HUES48 (cell line): Measurements from ENCODE around the gene PTPRS.
A peak's percentile ranks its signal among the peaks of the same experiment; 100 is the strongest.
"Not testable (repeated sequence)": the region's sequence is repeated elsewhere in the genome, so short reads cannot be mapped to it uniquely, and the experiment has no call there.

Experiments used
- H3K27ac ChIP-seq: one replicate; pipeline ENCODE4 v1.7.0; 2013; ENCODE audit warnings: low read depth, low read length, inconsistent platforms
- H3K27me3 ChIP-seq: 2 replicates; pipeline ENCODE4 v1.6.1; 2013; ENCODE audit warnings: mild to moderate bottlenecking, low read length; ENCODE audit not compliant: control insufficient read depth, insufficient read depth
- H3K36me3 ChIP-seq: 2 replicates; pipeline ENCODE4 v1.6.1; 2013; ENCODE audit warnings: low read length; ENCODE audit not compliant: control insufficient read depth, insufficient read depth
- H3K4me1 ChIP-seq: 2 replicates; pipeline ENCODE4 v1.6.1; 2013; ENCODE audit warnings: mild to moderate bottlenecking, low read length; ENCODE audit not compliant: control insufficient read depth, insufficient read depth
- H3K4me3 ChIP-seq: 2 replicates; pipeline ENCODE4 v1.5.1; 2013; ENCODE audit warnings: mild to moderate bottlenecking, low read depth, low read length
- H3K9ac ChIP-seq: 2 replicates; pipeline ENCODE4 v1.6.1; 2013; ENCODE audit warnings: mild to moderate bottlenecking, low read depth, low read length, moderate library complexity
- H3K9me3 ChIP-seq: 2 replicates; pipeline ENCODE4 v1.6.1; 2013; ENCODE audit warnings: low read length; ENCODE audit not compliant: control insufficient read depth, insufficient read depth

PTPRS gene

DNA sequence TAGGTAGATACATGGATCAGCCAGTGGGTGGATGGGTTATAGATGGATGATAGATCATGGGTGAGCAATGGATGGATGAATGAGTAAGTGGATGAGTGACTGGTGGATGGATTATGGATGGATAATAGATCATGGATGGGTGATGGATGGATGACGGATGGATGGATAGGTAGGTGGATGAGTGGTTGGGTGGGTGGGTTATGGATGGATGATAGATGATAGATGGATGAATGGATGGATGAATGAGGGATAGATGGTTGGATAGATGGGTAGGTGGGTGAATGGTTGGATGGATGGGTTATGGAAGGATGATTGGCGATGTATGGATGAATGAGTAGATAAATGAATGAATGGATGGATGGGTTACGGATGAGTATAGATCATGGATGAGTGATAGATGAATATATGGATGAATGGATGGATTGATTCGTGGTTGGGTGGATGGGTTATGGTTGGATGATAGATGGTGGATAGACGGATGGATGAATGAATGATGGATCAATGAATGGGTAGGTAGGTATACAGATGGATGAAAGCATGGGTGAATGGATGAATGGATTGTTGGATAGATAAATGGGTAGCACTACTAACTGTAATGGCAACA, 27.0 kb upstream of the PTPRS start:
- Histone ChIP-seq H3K4me3 (no peak overlapping the region), H3K9ac (no peak overlapping the region), H3K27me3 (no peaks in the 10 kb centered on the region; the same call in 1 of the 2 replicates), H3K36me3 (no peaks in the 10 kb centered on the region), H3K4me1 (no peaks in the 10 kb centered on the region), H3K27ac (no peak overlapping the region), H3K9me3 (no peaks in the 10 kb centered on the region)

DNA sequence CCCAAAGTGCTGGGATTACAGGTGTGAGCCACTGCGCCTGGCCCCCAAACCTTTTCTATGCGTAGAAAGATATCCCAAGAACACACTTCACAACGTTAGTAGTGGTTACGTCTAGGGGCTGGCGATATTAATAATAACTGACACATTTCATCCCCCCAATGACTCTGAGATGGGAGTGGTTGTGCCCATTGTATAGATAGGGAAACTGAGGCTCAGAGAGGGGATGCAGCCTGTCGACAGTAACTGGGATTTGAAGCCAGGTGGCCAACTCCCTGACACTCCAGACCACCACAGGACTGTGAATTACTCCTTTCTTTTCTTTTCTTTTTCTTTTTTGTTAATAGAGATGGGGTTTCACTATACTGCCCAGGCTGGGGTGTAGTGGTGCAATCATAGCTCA, 25.3 kb upstream of the PTPRS start:
- Histone ChIP-seq H3K4me3 (no peak overlapping the region), H3K9ac (no peak overlapping the region), H3K27me3 (no peaks in the 10 kb centered on the region; the same call in 1 of the 2 replicates), H3K9me3 (no peaks in the 10 kb centered on the region), H3K36me3 (no peaks in the 10 kb centered on the region), H3K27ac (no peak overlapping the region), H3K4me1 (no peaks in the 10 kb centered on the region)

DNA sequence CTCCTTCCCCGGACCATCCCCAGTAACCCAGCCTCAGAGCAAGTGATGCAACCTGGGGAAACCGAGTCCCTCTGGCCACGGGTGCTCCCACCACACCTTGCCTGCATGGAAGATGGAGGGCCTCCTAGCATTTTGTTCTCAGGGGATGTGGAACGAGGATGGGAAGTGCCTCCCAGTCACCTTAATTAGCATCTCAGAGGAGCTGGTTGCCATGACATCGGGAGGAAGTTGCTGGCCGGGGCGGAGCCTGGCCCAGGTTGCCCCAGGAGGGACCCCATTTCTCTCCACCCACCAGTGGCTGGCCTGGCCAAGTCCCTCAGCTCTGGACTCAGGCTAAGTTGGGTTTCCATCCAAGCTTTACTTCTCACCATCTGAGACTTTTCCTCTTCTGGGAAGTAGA, 24.1 kb upstream of the PTPRS start:
- H3K4me3 ChIP-seq = no peak overlapping the region
- no peak overlapping the region for H3K27ac ChIP-seq
- no peaks in the 10 kb centered on the region for H3K36me3 ChIP-seq
- H3K9me3 ChIP-seq = no peaks in the 10 kb centered on the region
- H3K4me1 ChIP-seq = no peaks in the 10 kb centered on the region
- no peaks in the 10 kb centered on the region; the same call in 1 of the 2 replicates for H3K27me3 ChIP-seq
- H3K9ac ChIP-seq = no peak overlapping the region

DNA sequence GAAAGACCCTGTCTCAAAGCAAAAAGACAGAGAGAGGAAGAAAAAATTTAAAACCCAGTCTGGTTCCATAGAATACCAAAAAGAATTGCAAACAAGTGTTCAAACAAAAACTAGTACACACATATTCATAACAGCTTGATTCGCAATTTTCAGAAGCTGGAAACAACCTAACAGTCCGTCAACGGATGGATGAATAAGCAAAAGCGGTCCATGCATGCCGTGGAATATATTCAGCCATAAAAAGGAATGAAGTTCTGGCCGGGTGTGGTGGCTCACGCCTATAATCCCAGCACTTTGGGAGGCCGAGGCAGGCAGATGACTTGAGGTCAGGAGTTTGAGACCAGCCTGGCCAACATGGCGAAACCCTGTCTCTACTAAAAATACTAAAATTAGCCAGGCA, 21.2 kb upstream of the PTPRS start:
- H3K4me3 ChIP-seq, H3K36me3 ChIP-seq, H3K27me3 ChIP-seq, H3K9ac ChIP-seq, H3K4me1 ChIP-seq, H3K9me3 ChIP-seq, H3K27ac ChIP-seq: not testable (repeated sequence)

DNA sequence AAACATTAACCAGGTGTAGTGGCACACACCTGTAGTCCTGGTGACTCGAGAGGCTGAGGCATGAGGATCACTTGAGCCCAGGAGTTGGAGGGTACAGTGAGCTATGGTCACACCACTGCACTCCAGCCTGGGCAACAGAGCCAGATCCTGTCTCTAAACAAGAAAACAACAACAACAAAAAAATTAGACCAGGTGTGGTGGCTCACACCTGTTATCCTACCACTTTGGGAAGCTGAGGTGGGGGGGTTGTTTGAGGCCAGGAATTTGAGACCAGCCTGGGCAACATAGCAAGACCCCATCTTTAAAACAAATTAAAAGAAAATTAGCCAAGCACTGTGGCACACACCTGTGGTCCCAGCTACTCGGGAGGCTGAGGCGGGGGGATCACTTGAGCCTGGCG, 20.8 kb upstream of the PTPRS start:
- Histone ChIP-seq H3K4me3 (no peak overlapping the region), H3K27ac (no peak overlapping the region), H3K9me3 (no peaks in the 10 kb centered on the region), H3K4me1 (no peaks in the 10 kb centered on the region), H3K36me3 (no peaks in the 10 kb centered on the region), H3K9ac (no peak overlapping the region), H3K27me3 (no peaks in the 10 kb centered on the region)

DNA sequence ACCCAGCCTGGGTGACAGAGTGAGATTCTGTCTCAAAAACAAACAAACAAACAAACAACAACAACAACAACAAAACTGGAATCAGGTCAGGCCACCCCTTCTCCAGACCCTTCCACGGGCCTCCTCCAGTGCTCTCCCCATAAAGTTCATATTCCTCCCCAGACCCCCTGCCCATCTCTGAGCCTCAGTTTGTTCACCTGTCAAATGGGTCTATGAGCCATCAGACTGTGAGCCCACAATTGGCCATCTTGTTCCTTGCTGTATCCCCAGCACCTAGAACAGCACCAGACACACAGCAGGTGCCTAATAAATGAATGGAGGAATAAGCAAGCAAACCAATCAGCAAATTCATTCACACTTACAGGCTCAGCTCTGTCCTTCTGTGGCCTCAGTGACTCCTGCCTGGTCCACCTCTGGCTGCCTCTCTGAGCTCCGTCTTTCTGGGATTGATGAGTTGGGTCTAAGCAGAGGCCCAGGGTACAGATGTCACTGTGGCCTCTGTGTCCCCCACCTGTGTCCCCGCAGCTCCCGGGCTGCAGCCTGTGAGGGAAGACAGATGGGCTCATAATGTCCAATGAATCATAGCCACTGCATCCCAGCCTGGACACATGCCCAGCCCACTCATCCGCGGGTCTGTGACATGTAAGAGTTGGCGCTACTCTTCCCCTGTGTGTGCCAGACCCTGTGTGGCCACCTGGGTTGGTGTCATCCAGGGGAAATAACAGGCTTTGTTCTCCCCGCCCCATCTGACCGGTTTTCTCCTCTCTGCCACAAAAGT, 19.6 kb upstream of the PTPRS start:
- Histone ChIP-seq H3K27ac (no peak overlapping the region), H3K9ac (no peak overlapping the region), H3K4me1 (no peaks in the 10 kb centered on the region), H3K9me3 (no peaks in the 10 kb centered on the region), H3K27me3 (no peaks in the 10 kb centered on the region), H3K4me3 (no peak overlapping the region), H3K36me3 (no peaks in the 10 kb centered on the region)

DNA sequence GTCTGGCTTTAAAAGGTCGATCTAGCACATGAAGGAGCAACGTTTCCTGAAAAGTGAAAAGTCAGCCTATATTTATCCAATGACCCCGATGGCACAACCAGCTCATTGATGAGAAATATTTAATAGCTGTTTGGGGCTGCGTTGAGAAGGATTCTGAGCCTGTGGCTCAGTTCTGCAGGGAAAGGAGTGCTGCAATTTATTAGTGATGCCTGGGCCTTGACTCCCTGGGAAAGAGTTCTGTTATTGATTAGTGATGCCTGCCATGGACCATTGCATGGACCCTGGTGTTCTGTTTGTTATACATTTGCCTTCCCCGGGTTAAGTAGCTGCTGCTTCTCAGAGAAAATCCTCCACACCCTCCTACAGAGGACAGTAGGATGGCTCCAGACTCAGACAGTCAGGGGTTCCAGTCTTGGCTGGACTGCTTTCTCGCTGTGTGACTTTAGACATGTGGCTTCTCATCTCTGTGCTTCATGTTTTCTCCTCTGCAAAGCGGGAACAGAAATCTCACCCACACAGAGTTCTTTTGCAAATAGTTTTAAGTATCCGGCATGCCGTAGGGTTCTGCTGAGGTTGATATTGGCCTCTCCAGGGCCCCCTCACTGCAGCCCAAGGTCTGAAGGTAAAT, 17.7 kb upstream of the PTPRS start:
- Histone ChIP-seq H3K9ac (no peak overlapping the region), H3K27me3 (no peaks in the 10 kb centered on the region), H3K9me3 (no peaks in the 10 kb centered on the region), H3K36me3 (no peaks in the 10 kb centered on the region), H3K4me3 (peak overlapping the region; percentile 26; the same call in 1 of the 2 replicates), H3K27ac (no peak overlapping the region), H3K4me1 (no peaks in the 10 kb centered on the region)

DNA sequence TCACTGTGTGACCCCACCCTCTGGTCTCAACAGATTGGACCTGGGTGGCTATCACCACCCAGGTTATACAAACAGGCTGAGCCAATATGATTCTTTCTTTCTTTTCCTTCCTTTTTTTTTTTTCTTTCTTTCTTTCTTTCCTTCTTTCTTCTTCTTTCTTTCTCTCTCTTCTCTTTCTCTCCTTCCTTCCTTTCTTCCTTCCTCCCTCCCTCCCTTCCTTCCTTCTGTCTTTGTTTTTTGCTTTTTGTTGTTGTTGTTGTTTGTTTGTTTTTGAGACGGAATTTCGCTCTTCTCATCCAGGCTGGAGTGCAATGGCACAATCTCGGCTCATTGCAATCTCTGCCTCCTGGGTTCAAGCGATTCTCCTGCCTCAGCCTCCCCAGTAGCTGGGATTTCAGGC, 17.0 kb upstream of the PTPRS start:
- Histone ChIP-seq H3K9ac (no peak overlapping the region), H3K27me3 (no peaks in the 10 kb centered on the region), H3K36me3 (no peaks in the 10 kb centered on the region), H3K4me1 (no peaks in the 10 kb centered on the region), H3K4me3 (no peak overlapping the region), H3K27ac (no peak overlapping the region), H3K9me3 (no peaks in the 10 kb centered on the region)

DNA sequence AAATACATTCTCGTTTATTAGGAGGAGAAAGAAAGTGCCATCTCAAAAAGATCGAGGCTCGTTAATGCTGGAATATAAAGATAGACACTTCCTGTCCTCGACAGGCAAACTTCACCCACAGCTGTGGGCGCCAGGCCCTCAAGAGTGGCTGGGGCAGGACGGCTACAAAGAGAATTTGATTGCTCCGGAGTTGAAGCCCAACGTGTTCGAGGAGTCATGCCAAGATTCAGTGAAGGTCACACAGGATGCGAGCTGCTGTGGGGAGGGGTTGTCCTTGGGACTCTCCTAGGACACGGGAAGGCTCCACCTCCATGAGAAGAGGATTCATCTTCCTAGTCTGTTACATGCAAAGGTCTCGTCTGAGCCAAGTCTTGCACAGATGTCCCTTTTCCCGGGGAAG, 16.3 kb upstream of the PTPRS start:
- Histone ChIP-seq H3K27me3 (no peaks in the 10 kb centered on the region), H3K27ac (no peak overlapping the region), H3K4me3 (no peak overlapping the region), H3K4me1 (no peaks in the 10 kb centered on the region), H3K36me3 (no peaks in the 10 kb centered on the region), H3K9me3 (no peaks in the 10 kb centered on the region), H3K9ac (no peak overlapping the region)

DNA sequence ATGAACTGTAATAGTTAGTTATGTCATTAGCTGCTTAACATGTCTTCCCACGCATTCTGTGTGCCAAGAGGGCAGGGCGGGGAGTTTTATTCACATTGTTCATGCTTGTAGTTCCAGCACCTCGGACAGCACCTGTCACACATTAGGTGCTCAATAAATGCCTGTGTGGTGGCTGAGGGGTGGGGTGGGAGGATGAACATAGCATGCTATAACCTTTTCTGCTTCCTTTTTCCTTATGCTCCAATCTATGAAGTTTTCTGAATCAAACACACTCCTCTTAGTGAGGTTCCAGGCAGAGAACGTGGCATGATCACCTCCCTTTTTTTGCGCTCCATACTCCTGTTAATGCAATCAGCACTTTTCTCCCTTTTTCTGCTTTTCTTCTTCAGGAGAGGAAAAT, 15.8 kb upstream of the PTPRS start:
- H3K4me3 ChIP-seq = no peak overlapping the region
- no peaks in the 10 kb centered on the region for H3K27me3 ChIP-seq
- H3K9me3 ChIP-seq = no peaks in the 10 kb centered on the region
- H3K27ac ChIP-seq = no peak overlapping the region
- H3K4me1 ChIP-seq = no peaks in the 10 kb centered on the region
- no peaks in the 10 kb centered on the region for H3K36me3 ChIP-seq
- no peak overlapping the region for H3K9ac ChIP-seq

DNA sequence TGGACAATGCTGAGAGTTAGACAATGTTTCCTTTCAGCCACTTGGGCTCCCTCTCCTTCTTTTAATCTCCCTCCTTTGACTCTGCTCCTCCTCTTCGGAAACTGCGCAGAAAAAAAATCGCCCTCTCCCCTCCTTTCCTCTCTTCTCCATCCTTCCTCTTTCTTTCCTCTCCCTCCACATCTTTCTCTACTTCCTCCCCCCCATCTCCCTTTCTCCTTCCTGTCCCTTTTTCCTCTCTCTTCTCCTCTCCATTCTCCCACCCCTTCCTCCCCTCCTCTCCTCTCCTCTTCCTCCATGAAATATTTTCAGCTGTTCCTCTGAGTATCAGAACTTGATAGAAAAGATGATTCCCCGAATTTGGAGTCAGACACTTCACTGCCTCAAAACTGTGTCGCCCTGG, 15.1 kb upstream of the PTPRS start:
- Histone ChIP-seq H3K27me3 (no peaks in the 10 kb centered on the region), H3K9me3 (no peaks in the 10 kb centered on the region), H3K27ac (no peak overlapping the region), H3K4me1 (no peaks in the 10 kb centered on the region), H3K4me3 (no peak overlapping the region), H3K9ac (no peak overlapping the region), H3K36me3 (no peaks in the 10 kb centered on the region)
